ENCODE measurements around the gene ECM2. TPM values are rescaled to one million over a fixed set of nuclear protein-coding genes. Genes with fewer than 3 reads are reported as not detected.
A peak's percentile ranks its signal among the peaks of the same experiment; 100 is the strongest.

Gene ECM2
- polyA plus RNA-seq, 3 donors: 10.5 to 14.1 (median 12.2) TPM

GRCh38 chr9:92529124-92529523 lies 6.7 kb downstream of the ECM2 start:
- no peak for DNase-seq

- DNase-seq: no peak
Observed at GRCh38 chr9:92528522-92528849, 7.3 kb downstream of the ECM2 start.

GRCh38 chr9:92527832-92528521 lies 7.8 kb downstream of the ECM2 start:
- peak; percentile 47 for DNase-seq

GRCh38 chr9:92527291-92527828 lies 8.4 kb downstream of the ECM2 start:
- DNase-seq: no peak

GRCh38 chr9:92525306-92525705 lies 10.5 kb downstream of the ECM2 start:
- no peak for DNase-seq

GRCh38 chr9:92524881-92525280 lies 10.9 kb downstream of the ECM2 start:
- DNase-seq: no peak

- no peak for DNase-seq
Observed at GRCh38 chr9:92522983-92523970, 12.5 kb downstream of the ECM2 start.

GRCh38 chr9:92520837-92521236 lies 15.0 kb downstream of the ECM2 start:
- DNase-seq: no peak

- no peak for DNase-seq
Observed at GRCh38 chr9:92518199-92518598, 17.6 kb downstream of the ECM2 start.

GRCh38 chr9:92517046-92517445 lies 18.7 kb downstream of the ECM2 start:
- DNase-seq: no peak

- DNase-seq: no peak
Observed at GRCh38 chr9:92516521-92516920, 19.3 kb downstream of the ECM2 start.

GRCh38 chr9:92514635-92515034 lies 21.2 kb downstream of the ECM2 start:
- no peak for DNase-seq

GRCh38 chr9:92513349-92513748 lies 22.4 kb downstream of the ECM2 start:
- DNase-seq: no peak

- no peak for DNase-seq
Observed at GRCh38 chr9:92512622-92513021, 23.2 kb downstream of the ECM2 start.

- DNase-seq: no peak
Observed at GRCh38 chr9:92510747-92511146, 25.0 kb downstream of the ECM2 start.

GRCh38 chr9:92509050-92509449 lies 26.7 kb downstream of the ECM2 start:
- no peak for DNase-seq

- no peak for DNase-seq
Observed at GRCh38 chr9:92508018-92508820, 27.6 kb downstream of the ECM2 start.

- DNase-seq: no peak
Observed at GRCh38 chr9:92507496-92507895, 28.3 kb downstream of the ECM2 start.

GRCh38 chr9:92507005-92507404 lies 28.8 kb downstream of the ECM2 start:
- no peak for DNase-seq

- DNase-seq: no peak
Observed at GRCh38 chr9:92506184-92506857, 29.5 kb downstream of the ECM2 start.

- no peak for DNase-seq
Observed at GRCh38 chr9:92504881-92505280, 30.9 kb downstream of the ECM2 start.

- DNase-seq: no peak
Observed at GRCh38 chr9:92503156-92503555, 32.6 kb downstream of the ECM2 start.
